GM13976 (cell line): ENCODE results near the gene FUT2.

Experiments
- DNase-seq: peaks from one replicate; pipeline ENCODE4 v3.0.0; 2012; ENCODE audit warnings: low spot score
- in situ Hi-C: fragments of 300-500 bp; cut with MboI; formaldehyde crosslinking; loops from one replicate; pipeline ENCODE4 v1.12.0; 2022; ENCODE audit warnings: low sequenced_read_pairs, mixed read lengths, inconsistent platforms; ENCODE audit not compliant: unreplicated experiment
- TF ChIP-seq, protein P1 (sequence below): IDR thresholded peaks from 2 replicates; pipeline ENCODE4 v1.5.1; 2012; ENCODE audit warnings: borderline replicate concordance, mild to moderate bottlenecking; ENCODE audit not compliant: insufficient read depth; ENCODE audit errors: extremely low read depth, missing control alignments, control extremely low read depth

The FUT2 gene

DNA sequence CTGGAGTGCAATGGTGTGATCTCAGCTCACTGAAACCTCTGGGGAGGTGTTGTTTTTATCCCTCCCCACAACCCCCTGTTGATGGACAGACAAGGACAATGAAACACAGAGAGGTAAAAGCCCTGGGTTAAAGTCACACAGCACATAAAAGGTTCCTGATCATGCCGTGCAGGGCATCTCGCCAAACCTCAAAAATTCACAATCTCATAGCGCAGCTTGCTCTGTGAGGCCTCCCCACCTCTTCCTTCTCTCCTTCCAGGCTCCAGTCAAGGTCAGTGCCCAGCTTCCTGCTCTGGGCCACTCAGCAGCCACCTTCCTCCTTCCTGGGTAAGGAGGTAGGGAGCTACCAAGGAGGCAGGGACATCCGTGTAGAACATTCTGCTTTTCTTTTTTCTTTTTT, 2.3 kb downstream of the FUT2 start:
- in situ Hi-C loops = no loop called here
- DNase-seq = no peak
- TF ChIP-seq, protein P1, sequence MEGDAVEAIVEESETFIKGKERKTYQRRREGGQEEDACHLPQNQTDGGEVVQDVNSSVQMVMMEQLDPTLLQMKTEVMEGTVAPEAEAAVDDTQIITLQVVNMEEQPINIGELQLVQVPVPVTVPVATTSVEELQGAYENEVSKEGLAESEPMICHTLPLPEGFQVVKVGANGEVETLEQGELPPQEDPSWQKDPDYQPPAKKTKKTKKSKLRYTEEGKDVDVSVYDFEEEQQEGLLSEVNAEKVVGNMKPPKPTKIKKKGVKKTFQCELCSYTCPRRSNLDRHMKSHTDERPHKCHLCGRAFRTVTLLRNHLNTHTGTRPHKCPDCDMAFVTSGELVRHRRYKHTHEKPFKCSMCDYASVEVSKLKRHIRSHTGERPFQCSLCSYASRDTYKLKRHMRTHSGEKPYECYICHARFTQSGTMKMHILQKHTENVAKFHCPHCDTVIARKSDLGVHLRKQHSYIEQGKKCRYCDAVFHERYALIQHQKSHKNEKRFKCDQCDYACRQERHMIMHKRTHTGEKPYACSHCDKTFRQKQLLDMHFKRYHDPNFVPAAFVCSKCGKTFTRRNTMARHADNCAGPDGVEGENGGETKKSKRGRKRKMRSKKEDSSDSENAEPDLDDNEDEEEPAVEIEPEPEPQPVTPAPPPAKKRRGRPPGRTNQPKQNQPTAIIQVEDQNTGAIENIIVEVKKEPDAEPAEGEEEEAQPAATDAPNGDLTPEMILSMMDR = no peak

DNA sequence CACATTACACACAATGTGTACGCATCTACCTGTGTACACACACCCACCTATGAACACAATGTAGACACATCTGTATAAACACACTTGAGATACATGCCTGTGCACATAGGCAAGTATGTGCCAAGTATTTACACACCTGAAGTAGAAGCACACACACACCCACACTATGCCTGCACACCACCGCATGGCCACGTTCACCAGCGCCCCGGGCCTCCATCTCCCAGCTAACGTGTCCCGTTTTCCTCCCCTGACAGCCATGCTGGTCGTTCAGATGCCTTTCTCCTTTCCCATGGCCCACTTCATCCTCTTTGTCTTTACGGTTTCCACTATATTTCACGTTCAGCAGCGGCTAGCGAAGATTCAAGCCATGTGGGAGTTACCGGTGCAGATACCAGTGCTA, 6.9 kb downstream of the FUT2 start:
- in situ Hi-C loops = no loop called here

DNA sequence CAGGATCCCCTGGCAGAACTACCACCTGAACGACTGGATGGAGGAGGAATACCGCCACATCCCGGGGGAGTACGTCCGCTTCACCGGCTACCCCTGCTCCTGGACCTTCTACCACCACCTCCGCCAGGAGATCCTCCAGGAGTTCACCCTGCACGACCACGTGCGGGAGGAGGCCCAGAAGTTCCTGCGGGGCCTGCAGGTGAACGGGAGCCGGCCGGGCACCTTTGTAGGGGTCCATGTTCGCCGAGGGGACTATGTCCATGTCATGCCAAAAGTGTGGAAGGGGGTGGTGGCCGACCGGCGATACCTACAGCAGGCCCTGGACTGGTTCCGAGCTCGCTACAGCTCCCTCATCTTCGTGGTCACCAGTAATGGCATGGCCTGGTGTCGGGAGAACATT, 7.5 kb downstream of the FUT2 start:
- TF ChIP-seq, protein P1 = no peak
- in situ Hi-C loops = no loop called here
- no peak for DNase-seq

More for the DNA sequence above, 6.9 kb downstream of the FUT2 start:
- TF ChIP-seq, protein P1 = no peak
- DNase-seq = no peak

DNA sequence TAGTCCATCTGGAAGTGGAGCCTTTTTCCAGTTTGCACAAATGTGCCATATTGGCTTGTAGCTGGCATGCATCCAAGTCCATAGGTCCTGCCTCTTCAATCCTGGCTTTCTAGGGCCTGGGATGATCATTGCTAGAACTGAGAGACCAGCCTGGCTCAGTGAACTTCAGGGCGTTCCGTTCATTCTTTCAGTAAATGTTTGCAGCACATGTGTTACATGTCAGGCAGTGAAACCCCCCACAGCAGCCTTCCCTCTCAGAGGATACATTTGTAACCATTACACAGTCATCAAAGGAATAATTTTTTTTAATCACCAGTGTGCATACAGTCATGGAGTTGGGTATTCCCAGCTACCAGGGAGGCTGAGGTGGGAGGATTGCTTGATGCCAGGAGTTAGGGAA, 9.7 kb downstream of the FUT2 start:
- TF ChIP-seq, protein P1 = no peak

DNA sequence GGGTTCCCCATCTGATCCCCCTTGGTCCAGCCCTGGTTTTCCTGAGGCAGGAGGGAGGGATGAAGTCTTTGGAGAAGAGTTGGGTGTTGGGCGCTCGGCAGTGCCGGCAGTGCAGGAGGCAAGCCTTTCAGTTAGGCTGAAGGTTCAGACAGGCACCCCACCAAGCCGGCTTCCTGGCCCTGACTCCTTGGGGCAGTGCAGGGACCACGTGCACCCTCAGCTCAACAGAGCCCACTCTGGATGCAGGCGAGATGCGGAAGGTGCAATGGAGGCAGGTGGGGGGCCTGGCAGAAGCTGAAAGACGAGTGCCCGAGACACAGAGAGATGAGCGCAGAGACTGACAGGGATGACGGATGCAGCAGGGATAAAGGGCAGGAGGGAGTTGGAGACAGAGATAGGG, 12.7 kb downstream of the FUT2 start:
- TF ChIP-seq, protein P1 = no peak
- in situ Hi-C loops = no loop called here
- DNase-seq = no peak

More for the DNA sequence above, 9.7 kb downstream of the FUT2 start:
- in situ Hi-C loops = no loop called here
- no peak for DNase-seq

DNA sequence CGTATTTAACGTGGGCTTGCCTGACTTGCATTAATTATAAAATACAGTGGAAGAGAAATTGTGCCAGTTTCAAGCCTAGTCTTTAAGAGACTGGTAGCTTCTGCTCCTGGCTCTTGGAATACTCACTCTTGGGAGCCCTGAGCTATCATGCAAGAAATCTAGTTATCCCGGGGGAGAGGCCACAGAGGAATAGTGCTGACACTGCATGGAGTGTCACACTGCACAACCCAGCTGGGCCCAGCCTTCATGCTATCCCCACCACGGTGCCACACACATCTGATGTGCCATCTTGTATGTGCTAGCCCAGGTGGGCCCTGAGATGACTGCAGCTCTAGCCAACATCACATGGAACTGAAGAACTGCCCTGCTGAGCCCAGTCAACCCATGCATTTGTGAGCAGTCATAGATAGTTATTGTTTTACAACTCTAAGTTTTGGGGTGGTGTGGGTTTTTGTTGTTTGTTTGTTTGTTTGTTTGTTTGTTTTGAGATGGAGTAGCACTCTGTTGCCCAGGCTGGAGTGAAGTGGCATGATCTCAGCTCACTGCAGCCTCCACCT, 15.4 kb downstream of the FUT2 start:
- TF ChIP-seq, protein P1 = no peak
- in situ Hi-C loops = no loop called here
- no peak for DNase-seq
